C4-2B (cell line): ENCODE data around the gene GGA1.

Experiments used
- CTCF ChIP-seq: fragments of 450-650 bp; conservative IDR thresholded peaks from 2 replicates; pipeline ENCODE4 v1.5.1; 2017; ENCODE audit warnings: mild to moderate bottlenecking
- ZFX ChIP-seq: fragments of 450-650 bp; IDR thresholded peaks from 2 replicates; pipeline ENCODE4 v1.6.1; 2017

DNA sequence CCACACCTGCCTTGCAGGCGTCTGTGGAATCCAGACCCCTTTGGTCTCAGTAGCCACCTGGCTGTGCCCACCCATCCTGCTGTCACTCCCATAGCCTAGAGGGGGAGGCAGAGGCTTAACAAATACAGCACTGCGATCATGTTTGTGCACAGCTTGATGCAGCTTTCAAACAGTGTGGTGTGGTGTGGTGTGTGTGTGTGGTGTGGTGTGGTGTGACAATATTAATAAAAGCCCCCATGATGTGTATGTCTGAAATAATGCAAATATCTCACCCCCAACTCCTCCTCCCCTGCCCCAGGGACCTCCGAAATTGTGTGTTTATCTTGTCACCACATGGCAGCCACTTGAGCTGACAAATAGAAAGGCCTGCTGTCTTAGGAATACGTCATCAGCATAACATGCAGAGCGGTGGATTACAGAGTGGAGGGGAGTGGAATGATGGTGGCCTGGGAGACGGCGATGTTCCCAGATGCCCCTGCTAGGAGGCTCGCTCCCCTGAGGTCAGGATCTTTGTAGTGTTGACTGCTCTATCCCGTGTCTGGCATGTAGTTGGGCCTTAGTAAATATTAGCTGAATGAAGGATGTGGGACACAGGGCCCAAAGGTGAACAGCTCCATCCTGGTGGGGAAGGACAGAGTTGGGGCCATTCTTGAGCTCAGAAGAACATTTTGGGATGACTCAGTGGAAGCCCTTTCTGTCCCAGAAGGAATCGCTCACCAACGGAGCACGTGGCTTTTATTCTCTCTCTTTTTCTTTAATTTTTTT, 52.7 kb downstream of the GGA1 start:
- TF ChIP-seq CTCF (no peak), ZFX (no peak)
